Astrocyte of the spinal cord (primary cell): ENCODE results near the gene SHISA9.

ENCODE experiments used
- DNase-seq: peaks from one replicate; pipeline ENCODE4 v3.0.0; 2011; ENCODE audit warnings: low read depth, low spot score
- H3K4me3 ChIP-seq: 2 replicates; pipeline ENCODE4 v1.5.1; 2011; ENCODE audit warnings: low read depth, mild to moderate bottlenecking, low read length, moderate library complexity
- in situ Hi-C: cut with HindIII; loops from 2 replicates; pipeline ENCODE4 v1.10.0; 2017; ENCODE audit warnings: low sequenced_read_pairs
- TF ChIP-seq, protein P1 (sequence below): IDR thresholded peaks from 2 replicates; pipeline ENCODE4 v1.5.1; 2012; ENCODE audit warnings: low read depth, mild to moderate bottlenecking, low read length, inconsistent platforms

The SHISA9 gene

DNA sequence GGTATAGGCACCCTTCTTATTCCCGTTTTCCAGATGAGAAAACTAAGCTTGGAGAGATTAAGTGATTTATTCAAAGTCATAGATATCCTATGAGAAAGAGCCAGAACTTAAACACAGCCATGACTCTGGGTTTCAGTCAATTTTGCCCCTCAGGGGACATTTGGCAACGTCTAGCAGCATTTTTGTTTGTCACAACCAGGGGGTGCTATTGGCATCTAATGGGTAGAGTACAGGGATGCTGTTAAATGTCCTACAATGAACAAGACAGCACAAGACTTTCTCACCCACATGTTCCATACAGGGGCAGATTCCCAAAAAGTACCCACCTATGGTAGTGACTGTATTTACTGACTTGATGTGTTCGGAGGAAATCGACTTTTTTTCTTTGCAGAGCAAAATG is 4.8 kb upstream of the SHISA9 start:
- in situ Hi-C loops: no loop called here
- TF ChIP-seq, protein P1, sequence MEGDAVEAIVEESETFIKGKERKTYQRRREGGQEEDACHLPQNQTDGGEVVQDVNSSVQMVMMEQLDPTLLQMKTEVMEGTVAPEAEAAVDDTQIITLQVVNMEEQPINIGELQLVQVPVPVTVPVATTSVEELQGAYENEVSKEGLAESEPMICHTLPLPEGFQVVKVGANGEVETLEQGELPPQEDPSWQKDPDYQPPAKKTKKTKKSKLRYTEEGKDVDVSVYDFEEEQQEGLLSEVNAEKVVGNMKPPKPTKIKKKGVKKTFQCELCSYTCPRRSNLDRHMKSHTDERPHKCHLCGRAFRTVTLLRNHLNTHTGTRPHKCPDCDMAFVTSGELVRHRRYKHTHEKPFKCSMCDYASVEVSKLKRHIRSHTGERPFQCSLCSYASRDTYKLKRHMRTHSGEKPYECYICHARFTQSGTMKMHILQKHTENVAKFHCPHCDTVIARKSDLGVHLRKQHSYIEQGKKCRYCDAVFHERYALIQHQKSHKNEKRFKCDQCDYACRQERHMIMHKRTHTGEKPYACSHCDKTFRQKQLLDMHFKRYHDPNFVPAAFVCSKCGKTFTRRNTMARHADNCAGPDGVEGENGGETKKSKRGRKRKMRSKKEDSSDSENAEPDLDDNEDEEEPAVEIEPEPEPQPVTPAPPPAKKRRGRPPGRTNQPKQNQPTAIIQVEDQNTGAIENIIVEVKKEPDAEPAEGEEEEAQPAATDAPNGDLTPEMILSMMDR: peak; percentile 47
- DNase-seq: peak; percentile 8
- H3K4me3 ChIP-seq: no peak overlapping the region

DNA sequence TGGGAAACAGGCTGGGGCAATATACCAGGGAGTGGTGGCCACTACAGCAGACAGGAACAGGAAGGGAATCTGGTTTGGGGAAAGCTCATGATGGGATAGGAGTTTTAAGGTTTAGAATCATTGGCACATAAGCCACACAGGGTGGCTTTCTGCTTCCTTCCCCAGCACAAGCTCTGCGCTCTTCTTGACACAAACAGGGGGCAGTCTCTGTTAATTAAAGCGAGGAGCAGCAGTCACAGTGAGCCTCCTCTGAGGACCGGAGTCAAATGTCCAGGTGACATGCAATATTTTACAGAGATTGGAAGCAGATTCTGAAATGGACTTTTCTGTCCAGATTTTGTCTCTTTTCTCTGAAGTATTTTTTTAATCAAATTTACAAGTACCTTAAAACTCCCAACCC is 2.8 kb upstream of the SHISA9 start:
- no peak overlapping the region for H3K4me3 ChIP-seq
- no peak for DNase-seq
- in situ Hi-C loops: no loop called here
- TF ChIP-seq, protein P1: no peak

DNA sequence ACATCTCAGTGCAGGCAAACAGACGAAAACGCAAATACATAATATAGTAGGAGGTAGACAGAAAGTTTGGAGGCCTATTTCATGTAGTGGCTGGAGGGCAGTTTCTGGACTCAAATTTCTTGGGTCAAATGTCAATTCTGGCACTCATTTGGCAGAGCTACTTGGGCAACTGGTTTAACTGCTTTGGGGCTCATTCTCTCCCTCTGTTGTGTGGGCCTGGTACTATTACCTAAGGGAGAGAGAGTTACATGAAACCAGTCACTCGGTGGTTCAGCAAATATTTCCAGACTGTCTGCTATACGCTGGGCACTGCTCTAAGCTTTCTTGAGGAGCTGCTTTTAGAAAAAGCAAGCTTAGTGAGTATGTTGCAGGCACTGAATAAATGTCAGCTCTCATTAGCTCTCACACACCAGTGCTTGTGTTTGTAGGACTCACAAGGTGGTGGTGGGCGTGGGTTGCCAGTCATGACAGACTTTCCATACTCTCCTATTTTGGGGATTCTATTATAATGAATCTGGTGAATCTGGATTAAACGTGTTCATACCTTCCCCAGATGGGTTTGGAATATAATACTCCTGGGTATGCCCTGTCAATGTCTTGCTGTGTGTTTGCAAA is 1.8 kb upstream of the SHISA9 start:
- in situ Hi-C loops: no loop called here
- TF ChIP-seq, protein P1: no peak
- DNase-seq: no peak
- no peak overlapping the region for H3K4me3 ChIP-seq

DNA sequence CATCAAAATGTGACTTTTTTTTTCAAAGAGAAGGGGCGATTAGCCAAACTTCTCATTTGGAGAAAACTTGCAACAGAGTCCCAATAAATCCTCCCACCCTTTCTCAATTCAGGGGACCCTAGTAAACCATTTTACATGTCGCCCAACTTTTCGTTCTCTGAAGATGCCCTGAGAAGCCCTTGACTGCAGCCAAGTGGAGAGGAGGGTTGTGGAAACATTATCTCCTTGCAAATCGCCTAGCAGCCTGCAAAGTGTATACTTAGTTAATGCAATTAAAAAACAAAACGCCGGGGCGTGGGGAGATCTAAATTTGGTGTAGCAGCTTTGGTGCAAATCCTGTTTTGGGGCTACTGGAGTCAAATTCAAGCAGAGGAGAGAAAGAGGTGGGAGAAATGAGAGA is 1.2 kb upstream of the SHISA9 start:
- TF ChIP-seq, protein P1: no peak
- no peak overlapping the region for H3K4me3 ChIP-seq
- DNase-seq: no peak
- in situ Hi-C loops: no loop called here

DNA sequence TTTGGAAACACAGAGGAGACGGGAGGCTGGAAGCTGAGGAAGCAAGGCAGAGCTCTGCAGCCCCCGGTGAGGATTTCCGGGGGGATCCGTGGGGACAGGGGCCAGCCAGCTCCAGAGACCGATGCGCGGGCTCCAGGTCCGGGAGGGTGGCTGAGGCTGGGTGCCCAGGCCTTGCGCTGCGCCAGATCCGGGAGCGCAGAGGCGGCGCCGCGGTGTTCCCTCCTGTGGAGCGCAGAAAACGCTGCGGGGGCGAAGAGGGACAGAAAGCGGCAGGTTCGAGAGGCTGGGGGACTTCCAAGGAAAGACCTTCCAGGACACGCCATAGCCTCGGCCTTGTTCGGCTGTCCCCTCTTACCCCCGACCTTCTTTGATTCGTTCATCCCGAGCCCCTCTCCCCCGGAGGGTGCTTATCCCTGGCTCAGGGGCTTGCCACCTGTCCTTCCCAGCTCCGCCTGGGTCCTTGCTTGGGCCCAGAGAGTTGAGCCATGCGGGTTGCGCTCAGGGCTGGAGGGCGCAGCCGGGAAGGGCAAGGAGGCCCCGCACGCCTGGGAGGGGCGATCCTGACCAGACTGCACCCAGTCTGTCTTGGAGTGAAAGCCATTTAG is 697 bp upstream of the SHISA9 start:
- H3K4me3 ChIP-seq: no peak overlapping the region
- in situ Hi-C loops: no loop called here
- TF ChIP-seq, protein P1: no peak
- DNase-seq: no peak

DNA sequence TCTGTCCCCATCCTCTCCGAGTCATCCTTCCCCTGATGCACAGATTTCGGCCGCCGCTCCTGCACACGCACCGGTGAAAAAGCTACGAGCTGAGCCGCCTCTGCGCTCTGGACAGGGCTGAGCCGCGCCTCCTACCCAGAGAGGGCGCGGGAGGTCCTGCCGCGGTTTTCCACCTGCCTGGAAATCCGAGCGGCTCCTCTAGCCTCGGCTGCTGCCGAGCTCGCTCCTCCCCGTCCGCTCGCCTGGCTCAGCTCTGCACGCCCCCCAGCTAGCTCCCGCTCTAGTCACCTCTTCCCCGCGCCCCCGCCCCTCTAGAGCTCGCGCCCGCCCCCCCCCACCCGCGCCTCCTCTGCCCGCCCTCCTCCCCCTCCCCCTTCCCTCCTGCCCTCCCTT is 198 bp upstream of the SHISA9 start:
- in situ Hi-C loops: no loop called here
- TF ChIP-seq, protein P1: no peak
- peak; percentile 6 for DNase-seq
- no peak overlapping the region for H3K4me3 ChIP-seq
